Sigmoid colon (tissue), 4 donors: ENCODE measurements around the gene NLN.

Experiments
- EP300 ChIP-seq, 4 donors: sonication (generic); formaldehyde crosslinking; IDR thresholded peaks; one replicate each; pipeline ENCODE4 v1.6.1; 2017; ENCODE audit warnings: antibody characterized with exemption in 4 of 4
- TF ChIP-seq, protein P1 (sequence below), 4 experiments: fragments of 450-650 bp in 3 of 4; fragments of 200-600 bp in 1 of 4; IDR thresholded peaks; one replicate each; pipeline ENCODE4 v1.5.1; 2016 to 2019; ENCODE audit warnings: antibody characterized with exemption in 4 of 4, mild to moderate bottlenecking in 3 of 4, moderate library complexity in 2 of 4

DNA sequence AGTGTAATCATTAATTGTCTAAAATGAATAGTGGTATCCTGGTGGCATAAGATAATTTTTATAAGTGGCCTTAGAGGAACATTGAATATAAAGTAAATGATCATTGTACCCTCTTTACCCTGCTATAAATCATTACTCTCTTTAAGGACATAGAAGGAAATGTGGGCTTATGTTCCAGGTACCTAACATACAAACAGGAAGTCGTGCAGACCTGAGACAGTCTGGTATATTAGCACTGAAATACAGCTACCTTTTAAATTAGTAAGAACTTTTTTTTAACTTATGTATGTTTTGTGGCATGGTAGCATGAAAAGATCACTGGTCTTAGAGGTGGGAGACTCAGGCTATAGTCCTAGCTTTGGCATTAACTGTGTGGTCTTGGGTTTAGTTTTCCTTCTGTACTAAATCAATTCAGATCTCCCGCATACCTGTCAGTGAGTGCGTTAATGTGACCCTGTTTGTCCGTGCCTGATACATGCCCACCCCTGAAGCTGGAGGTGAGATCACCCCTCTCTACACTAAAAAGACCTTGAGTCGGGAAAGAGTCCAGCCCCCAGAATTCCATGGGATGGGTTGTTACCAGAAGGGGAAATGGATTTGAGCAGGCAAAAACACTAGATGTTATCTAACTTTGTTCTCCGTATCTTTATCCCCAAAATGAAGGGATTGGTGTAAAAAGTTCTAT, 145.0 kb downstream of the NLN start:
- TF ChIP-seq, protein P1, sequence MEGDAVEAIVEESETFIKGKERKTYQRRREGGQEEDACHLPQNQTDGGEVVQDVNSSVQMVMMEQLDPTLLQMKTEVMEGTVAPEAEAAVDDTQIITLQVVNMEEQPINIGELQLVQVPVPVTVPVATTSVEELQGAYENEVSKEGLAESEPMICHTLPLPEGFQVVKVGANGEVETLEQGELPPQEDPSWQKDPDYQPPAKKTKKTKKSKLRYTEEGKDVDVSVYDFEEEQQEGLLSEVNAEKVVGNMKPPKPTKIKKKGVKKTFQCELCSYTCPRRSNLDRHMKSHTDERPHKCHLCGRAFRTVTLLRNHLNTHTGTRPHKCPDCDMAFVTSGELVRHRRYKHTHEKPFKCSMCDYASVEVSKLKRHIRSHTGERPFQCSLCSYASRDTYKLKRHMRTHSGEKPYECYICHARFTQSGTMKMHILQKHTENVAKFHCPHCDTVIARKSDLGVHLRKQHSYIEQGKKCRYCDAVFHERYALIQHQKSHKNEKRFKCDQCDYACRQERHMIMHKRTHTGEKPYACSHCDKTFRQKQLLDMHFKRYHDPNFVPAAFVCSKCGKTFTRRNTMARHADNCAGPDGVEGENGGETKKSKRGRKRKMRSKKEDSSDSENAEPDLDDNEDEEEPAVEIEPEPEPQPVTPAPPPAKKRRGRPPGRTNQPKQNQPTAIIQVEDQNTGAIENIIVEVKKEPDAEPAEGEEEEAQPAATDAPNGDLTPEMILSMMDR (IDR thresholded peaks at IDR 0.05) = no peak
- no peak for TF ChIP-seq EP300 (IDR thresholded peaks at IDR 0.05)
